Endothelial cell (in vitro differentiated cells): ENCODE measurements around the gene PNLIPRP2. TPM values are rescaled to one million over a fixed set of nuclear protein-coding genes. Genes with fewer than 3 reads are reported as not detected.

Experiments
- DNase-seq: peaks from one replicate; pipeline ENCODE4 v3.0.0; 2021; ENCODE audit warnings: low spot score
- H3K27ac Mint-ChIP-seq: one replicate; pipeline ENCODE4 v1.8.0; 2021; ENCODE audit warnings: mixed read lengths, inconsistent platforms; ENCODE audit not compliant: unreplicated experiment
- H3K27me3 Mint-ChIP-seq: one replicate; pipeline ENCODE4 v1.8.0; 2021; ENCODE audit warnings: mild to moderate bottlenecking, moderate library complexity, mixed read lengths, inconsistent platforms; ENCODE audit not compliant: unreplicated experiment
- H3K36me3 Mint-ChIP-seq: one replicate; pipeline ENCODE4 v1.8.0; 2021; ENCODE audit warnings: mild to moderate bottlenecking, low read depth, mixed read lengths, inconsistent platforms; ENCODE audit not compliant: unreplicated experiment
- H3K4me1 Mint-ChIP-seq: one replicate; pipeline ENCODE4 v1.8.0; 2021; ENCODE audit warnings: mild to moderate bottlenecking, mixed read lengths, inconsistent platforms; ENCODE audit not compliant: unreplicated experiment
- H3K4me3 Mint-ChIP-seq: one replicate; pipeline ENCODE4 v1.8.0; 2021; ENCODE audit warnings: mild to moderate bottlenecking, mixed read lengths, inconsistent platforms; ENCODE audit not compliant: unreplicated experiment
- H3K9me3 Mint-ChIP-seq: one replicate; pipeline ENCODE4 v1.8.0; 2021; ENCODE audit warnings: mixed read lengths, inconsistent platforms; ENCODE audit not compliant: unreplicated experiment
- total RNA-seq: library from RNA; stranded (reverse); fragmentation: NEBNext Ultra II Directional; extraction: Animal tissue kit (Norgen Biotek cat#: 25700); gene quantifications from one replicate; pipeline ENCODE4 v1.2.1, GENCODE V29; 2021; ENCODE audit not compliant: unreplicated experiment
- TF ChIP-seq, protein P1 (sequence below): fragments of 200-600 bp; sonication (generic); IDR thresholded peaks from one replicate; pipeline ENCODE4 v1.5.0; 2021; ENCODE audit warnings: antibody characterized with exemption; ENCODE audit not compliant: unreplicated experiment

PNLIPRP2 gene
- total RNA-seq, 1 donor from 2014 or later: not detected

DNA sequence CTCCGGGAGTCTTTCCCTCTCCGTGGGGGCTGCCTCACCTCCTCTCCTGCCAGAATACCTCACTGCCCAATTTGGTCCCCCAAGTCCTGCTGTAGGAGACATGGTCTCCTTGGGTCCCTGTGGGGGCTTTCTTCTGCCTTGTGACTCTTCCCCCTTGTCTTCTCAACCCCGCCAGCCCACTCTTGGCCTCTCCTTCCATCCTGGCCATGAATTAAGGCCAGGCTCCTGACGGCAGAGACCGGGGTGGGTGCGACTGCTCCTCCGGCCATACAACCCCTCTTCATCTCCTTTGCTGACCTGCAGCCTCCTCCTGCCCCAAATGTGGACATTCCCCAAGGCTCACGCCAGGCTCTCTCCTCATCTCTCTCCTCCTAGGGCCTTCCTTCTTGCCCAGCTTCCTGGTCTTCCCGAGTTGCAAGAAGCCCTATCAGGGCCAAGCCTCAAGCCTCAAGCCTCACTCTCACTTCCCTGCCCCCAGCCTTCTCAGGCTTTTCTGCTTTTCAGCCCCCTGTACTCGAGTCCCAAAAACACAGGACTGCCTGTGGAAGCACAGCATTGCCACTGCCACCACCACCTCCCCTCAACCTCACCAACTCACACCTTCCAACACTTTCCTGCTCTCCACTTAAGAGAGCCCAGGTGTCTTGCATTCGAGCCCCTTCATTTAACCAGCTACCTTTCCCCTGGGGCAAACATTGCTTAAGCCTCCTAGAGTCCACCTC is 1.3 kb downstream of the PNLIPRP2 start:
- no peaks in the 10 kb centered on the region for H3K27me3 Mint-ChIP-seq
- no peaks in the 10 kb centered on the region for H3K36me3 Mint-ChIP-seq
- TF ChIP-seq, protein P1, sequence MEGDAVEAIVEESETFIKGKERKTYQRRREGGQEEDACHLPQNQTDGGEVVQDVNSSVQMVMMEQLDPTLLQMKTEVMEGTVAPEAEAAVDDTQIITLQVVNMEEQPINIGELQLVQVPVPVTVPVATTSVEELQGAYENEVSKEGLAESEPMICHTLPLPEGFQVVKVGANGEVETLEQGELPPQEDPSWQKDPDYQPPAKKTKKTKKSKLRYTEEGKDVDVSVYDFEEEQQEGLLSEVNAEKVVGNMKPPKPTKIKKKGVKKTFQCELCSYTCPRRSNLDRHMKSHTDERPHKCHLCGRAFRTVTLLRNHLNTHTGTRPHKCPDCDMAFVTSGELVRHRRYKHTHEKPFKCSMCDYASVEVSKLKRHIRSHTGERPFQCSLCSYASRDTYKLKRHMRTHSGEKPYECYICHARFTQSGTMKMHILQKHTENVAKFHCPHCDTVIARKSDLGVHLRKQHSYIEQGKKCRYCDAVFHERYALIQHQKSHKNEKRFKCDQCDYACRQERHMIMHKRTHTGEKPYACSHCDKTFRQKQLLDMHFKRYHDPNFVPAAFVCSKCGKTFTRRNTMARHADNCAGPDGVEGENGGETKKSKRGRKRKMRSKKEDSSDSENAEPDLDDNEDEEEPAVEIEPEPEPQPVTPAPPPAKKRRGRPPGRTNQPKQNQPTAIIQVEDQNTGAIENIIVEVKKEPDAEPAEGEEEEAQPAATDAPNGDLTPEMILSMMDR: no peak
- no peak overlapping the region for H3K4me3 Mint-ChIP-seq
- H3K27ac Mint-ChIP-seq: no peak overlapping the region
- H3K9me3 Mint-ChIP-seq: no peaks in the 10 kb centered on the region
- DNase-seq: no peak
- no peaks in the 10 kb centered on the region for H3K4me1 Mint-ChIP-seq

DNA sequence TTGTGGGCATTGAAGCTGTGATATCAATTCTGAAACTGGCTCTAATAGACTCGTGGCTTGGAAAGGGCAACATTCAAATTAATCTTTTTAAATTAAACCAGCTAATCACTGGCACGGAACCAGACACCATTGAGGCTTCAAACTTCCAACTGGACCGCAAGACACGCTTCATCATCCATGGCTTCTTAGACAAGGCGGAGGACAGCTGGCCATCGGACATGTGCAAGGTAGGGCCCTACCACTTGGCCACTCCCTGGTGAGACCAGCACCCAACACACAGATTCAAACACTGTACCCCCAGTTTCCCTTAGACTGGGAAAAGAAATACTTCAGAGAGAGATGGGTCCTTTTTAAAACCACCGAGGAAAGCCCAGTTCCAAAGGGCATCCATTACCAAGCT is 5.1 kb downstream of the PNLIPRP2 start:
- Mint-ChIP-seq H3K27ac (no peak overlapping the region), H3K36me3 (no peaks in the 10 kb centered on the region), H3K9me3 (no peaks in the 10 kb centered on the region), H3K4me1 (no peaks in the 10 kb centered on the region), H3K27me3 (no peaks in the 10 kb centered on the region), H3K4me3 (no peak overlapping the region)
- no peak for DNase-seq
- TF ChIP-seq, protein P1: no peak

DNA sequence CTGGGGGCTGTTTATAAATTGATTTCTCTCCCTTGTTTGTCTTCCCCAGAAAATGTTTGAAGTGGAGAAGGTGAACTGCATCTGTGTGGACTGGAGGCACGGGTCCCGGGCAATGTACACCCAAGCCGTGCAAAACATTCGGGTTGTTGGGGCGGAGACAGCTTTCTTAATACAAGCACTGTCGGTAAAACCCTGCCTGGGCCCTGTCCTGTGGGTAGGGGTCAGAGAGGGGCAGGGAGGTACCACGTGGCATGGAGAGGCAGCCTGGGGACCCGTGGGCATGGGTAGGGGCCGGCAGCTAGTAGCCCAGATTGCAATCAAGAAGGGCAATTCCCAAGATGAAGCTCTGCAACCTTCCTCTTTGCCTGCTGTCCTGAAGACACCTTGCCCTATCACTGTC is 6.1 kb downstream of the PNLIPRP2 start:
- Mint-ChIP-seq H3K4me3 (no peak overlapping the region), H3K9me3 (no peaks in the 10 kb centered on the region), H3K27me3 (no peaks in the 10 kb centered on the region), H3K36me3 (no peaks in the 10 kb centered on the region), H3K27ac (no peak overlapping the region), H3K4me1 (no peaks in the 10 kb centered on the region)
- TF ChIP-seq, protein P1: no peak
- DNase-seq: no peak

DNA sequence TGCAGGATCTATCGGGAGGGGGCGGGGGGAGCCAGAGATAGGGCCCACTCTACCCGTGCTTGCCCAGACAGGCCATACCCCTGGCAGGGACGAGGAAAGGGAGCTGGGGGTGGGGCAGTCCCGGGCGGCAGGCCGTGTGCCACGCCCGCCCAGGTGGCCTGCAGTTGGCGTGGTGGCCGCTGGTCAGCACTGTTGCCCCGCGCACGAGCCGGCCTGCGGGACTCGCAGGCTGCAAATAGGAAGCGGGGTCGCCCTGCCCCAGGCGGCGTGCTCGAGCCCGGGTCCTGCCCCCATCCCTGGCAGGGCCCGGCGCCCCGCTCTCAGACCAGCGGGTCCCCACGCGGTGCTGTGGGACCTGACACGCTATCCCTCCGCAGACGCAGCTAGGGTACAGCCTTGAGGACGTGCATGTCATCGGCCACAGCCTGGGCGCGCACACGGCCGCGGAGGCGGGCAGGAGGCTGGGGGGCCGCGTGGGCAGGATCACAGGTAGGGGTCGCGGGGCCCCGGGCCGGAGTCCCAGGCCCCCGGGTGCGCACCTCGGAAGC is 6.7 kb downstream of the PNLIPRP2 start:
- H3K36me3 Mint-ChIP-seq: no peaks in the 10 kb centered on the region

DNA sequence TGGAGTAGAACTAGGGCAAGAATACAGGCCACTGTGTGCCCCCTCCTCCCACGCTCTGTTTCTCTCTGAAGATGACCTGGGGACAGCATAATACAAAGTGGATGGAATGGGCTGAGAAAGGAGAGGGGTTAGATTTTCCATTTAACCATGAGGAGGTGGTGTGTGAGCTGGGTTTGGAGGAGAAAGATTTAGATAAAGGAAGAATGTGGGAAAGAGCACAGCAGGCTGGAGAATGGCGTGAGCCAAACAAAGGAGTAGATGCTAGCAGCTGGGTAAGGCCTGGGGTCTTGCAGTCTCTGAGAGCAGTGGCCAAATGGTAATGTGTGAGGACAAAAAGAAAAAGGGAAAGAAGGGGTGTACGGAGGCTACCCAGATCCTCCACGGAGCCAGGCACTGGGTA is 8.6 kb downstream of the PNLIPRP2 start:
- Mint-ChIP-seq H3K4me3 (no peak overlapping the region), H3K27ac (no peak overlapping the region), H3K4me1 (no peaks in the 10 kb centered on the region), H3K36me3 (no peaks in the 10 kb centered on the region), H3K27me3 (no peaks in the 10 kb centered on the region), H3K9me3 (no peaks in the 10 kb centered on the region)
- DNase-seq: no peak
- TF ChIP-seq, protein P1: no peak

More for the DNA sequence above, 6.7 kb downstream of the PNLIPRP2 start:
- Mint-ChIP-seq H3K27me3 (no peaks in the 10 kb centered on the region), H3K4me1 (no peaks in the 10 kb centered on the region), H3K9me3 (no peaks in the 10 kb centered on the region), H3K4me3 (no peak overlapping the region), H3K27ac (no peak overlapping the region)
- peak; percentile 76 for DNase-seq
- TF ChIP-seq, protein P1: peak; percentile 65
